CD4-positive, alpha-beta T cell treated with Interleukin-4 for 1 hour (primary cell): ENCODE measurements around the gene PDYN.

Source experiments
- DNase-seq, 2 donors: peaks; one replicate each; pipeline ENCODE4 v3.0.0-alpha.2; 2020 to 2022

Gene PDYN

DNA sequence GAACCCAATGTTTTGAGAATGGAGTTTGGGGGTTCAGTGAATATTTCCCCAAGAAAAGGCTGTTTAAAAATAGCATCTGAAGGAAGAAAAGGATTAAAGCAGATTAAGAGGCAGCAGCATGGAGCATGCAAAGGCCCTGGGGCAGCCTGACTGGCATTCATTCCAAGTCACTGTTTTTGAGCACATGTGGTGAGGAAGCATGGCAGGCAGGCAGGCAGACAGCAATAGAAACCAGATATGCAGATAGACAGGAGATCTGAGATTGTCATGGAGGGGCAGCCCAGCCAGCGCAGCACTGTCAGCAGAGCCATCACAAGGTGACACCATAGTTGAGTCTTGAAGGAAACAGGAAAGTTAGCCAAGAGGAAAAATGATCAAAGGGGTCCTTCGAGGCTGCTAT lies 60.9 kb downstream of the PDYN start:
- DNase-seq, result no peak

- DNase-seq, result no peak
Observed at GRCh38 chr20:1931830-1932229, 62.0 kb downstream of the PDYN start.

DNA sequence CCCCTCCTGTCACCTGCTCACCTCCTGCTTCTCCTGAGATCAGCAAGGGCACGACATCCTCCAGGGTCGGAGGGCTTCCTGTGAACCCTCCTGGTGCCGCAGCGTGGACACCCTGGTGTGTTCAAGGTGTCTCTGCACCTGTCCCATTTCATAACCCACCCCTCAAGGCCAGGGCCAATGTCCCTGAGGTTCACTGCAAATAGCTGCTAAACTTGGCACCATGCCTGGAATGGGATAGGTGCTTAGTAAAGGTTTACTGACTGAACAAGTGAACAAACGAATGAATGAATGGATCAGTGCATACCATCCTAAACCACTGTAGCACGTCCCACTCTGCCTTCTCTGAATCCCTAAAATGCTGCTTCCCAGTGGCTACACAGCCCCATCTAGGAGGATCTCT lies 63.7 kb downstream of the PDYN start:
- DNase-seq, result no peak

DNA sequence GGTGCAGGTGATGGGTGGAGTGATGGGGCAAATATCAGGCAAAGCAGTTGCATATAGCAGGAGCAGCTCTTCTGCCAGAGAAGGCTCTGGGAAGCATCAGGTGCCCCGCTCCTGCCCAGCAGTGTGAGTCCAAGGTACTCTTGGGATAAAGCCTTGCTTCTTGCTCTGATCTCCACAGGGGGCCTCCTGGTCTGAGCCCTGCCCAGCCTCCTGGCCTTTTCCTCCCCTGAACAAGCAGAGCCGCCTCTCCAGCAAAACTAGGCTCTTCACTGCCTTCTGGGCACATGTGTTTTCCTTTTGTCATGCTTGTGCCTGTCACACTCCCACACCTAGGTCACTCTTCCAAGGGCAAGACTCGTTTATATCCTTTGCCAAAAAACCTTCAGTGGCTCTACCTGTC lies 64.4 kb downstream of the PDYN start:
- no peak for DNase-seq

GRCh38 chr20:1928782-1929181 lies 65.1 kb downstream of the PDYN start:
- no peak for DNase-seq
